NCI-H2107 treated with DMSO at 0.1 percent for 48 hours (cell line): ENCODE results near the gene LSM2.
A peak's percentile ranks its signal among the peaks of the same experiment; 100 is the strongest.
"Not testable (repeated sequence)": the region's sequence is repeated elsewhere in the genome, so short reads cannot be mapped to it uniquely, and the experiment has no call there.

ENCODE experiments used
- DNase-seq: peaks from one replicate; lab custom pipeline; 2025; ENCODE audit not compliant: unreplicated experiment; lab: John Stamatoyannopoulos, UW

Gene LSM2

GRCh38 chr6:31799781-31800180, 7.0 kb downstream of the LSM2 start:
- no peak for DNase-seq

GRCh38 chr6:31797588-31797987, 9.2 kb downstream of the LSM2 start:
- no peak for DNase-seq

- no peak for DNase-seq
Observed at GRCh38 chr6:31796993-31797385, 9.8 kb downstream of the LSM2 start.

- DNase-seq, result peak; percentile 18
Observed at GRCh38 chr6:31795616-31796298, 11.0 kb downstream of the LSM2 start, which contains the start of gene VARS1. VARS1 (minus strand) TSS chr6:31795752; CDS start chr6:31795217, 535 bp downstream.

GRCh38 chr6:31794866-31795615, 11.7 kb downstream of the LSM2 start:
- DNase-seq, result no peak

- DNase-seq, result no peak
Observed at GRCh38 chr6:31794294-31794865, 12.4 kb downstream of the LSM2 start.

GRCh38 chr6:31793927-31794245, 12.9 kb downstream of the LSM2 start:
- not testable (repeated sequence) for DNase-seq

- DNase-seq, result no peak
Observed at GRCh38 chr6:31792761-31793171, 14.0 kb downstream of the LSM2 start.

- no peak for DNase-seq
Observed at GRCh38 chr6:31792090-31792374, 14.7 kb downstream of the LSM2 start.

- DNase-seq, result peak; percentile 3
Observed at GRCh38 chr6:31791324-31792089, 15.3 kb downstream of the LSM2 start.

- no peak for DNase-seq
Observed at GRCh38 chr6:31785475-31785874, 21.3 kb downstream of the LSM2 start.

GRCh38 chr6:31784098-31784925, 22.5 kb downstream of the LSM2 start:
- DNase-seq, result no peak

- no peak for DNase-seq
Observed at GRCh38 chr6:31782126-31782855, 24.5 kb downstream of the LSM2 start.

- DNase-seq, result no peak
Observed at GRCh38 chr6:31781244-31782125, 25.3 kb downstream of the LSM2 start.

GRCh38 chr6:31780507-31781243, 26.1 kb downstream of the LSM2 start:
- no peak for DNase-seq

- DNase-seq, result no peak
Observed at GRCh38 chr6:31779908-31780307, 26.9 kb downstream of the LSM2 start.

- no peak for DNase-seq
Observed at GRCh38 chr6:31778999-31779885, 27.5 kb downstream of the LSM2 start.

GRCh38 chr6:31778193-31778592, 28.6 kb downstream of the LSM2 start:
- DNase-seq, result no peak
